HEK293 (cell line): Measurements from ENCODE around the gene PPP1R1A.

Experiments used
- CTCF ChIA-PET: fragments of 350-600 bp; formaldehyde crosslinking; extraction: SDS; loops from one replicate; lab custom pipeline; 2021; ENCODE audit warnings: antibody characterized with exemption; lab: Yijun Ruan, JAX
- POLR2A ChIA-PET: fragments of 300-600 bp; formaldehyde crosslinking; extraction: SDS; loops from one replicate; lab custom pipeline; 2020; ENCODE audit warnings: antibody characterized with exemption, inconsistent platforms; lab: Yijun Ruan, JAX
- H3K27ac ChIP-seq: fragments of 200-500 bp; sonication (Bioruptor generic); 2 replicates; pipeline ENCODE4 v1.5.1; 2014; ENCODE audit warnings: low read depth, low read length, control low read depth, inconsistent platforms; ENCODE audit errors: extremely low read depth
- H3K36me3 ChIP-seq, 2 experiments: fragments of 200-500 bp in 1 of 2; sonication (Bioruptor generic) in 1 of 2; 1 replicate in 1 of 2; 2 replicates in 1 of 2; pipeline ENCODE4 v1.5.1; 2014 to 2017; ENCODE audit warnings: inconsistent platforms in 2 of 2, low read length in 2 of 2; ENCODE audit not compliant: control insufficient read depth in 2 of 2, insufficient read depth in 1 of 2
- H3K4me1 ChIP-seq: fragments of 200-500 bp; sonication (Bioruptor generic); 2 replicates; pipeline ENCODE4 v1.5.1; 2014; ENCODE audit warnings: mild to moderate bottlenecking, low read length, inconsistent platforms; ENCODE audit not compliant: control insufficient read depth, insufficient read depth
- H3K4me3 ChIP-seq: 2 replicates; pipeline ENCODE4 v1.5.1; 2011; ENCODE audit warnings: low read depth, mild to moderate bottlenecking, control low read depth, low read length, moderate library complexity
- H3K9me3 ChIP-seq: fragments of 200-500 bp; sonication (Bioruptor generic); 2 replicates; pipeline ENCODE4 v1.5.1; 2014; ENCODE audit warnings: low read depth, low read length, inconsistent platforms; ENCODE audit not compliant: control insufficient read depth, insufficient read depth
- BCL11A ChIP-seq: fragments of 450-650 bp; formaldehyde crosslinking; IDR thresholded peaks from 2 replicates; pipeline ENCODE4 v1.5.1; 2016; ENCODE audit warnings: low read depth, missing biosample characterization, missing genetic modification characterization
- BCL11B ChIP-seq: fragments of 450-650 bp; formaldehyde crosslinking; IDR thresholded peaks from 2 replicates; pipeline ENCODE4 v1.5.1; 2016; ENCODE audit warnings: low read depth, missing biosample characterization, missing genetic modification characterization
- KLF1 ChIP-seq: fragments of 450-650 bp; formaldehyde crosslinking; IDR thresholded peaks from 2 replicates; pipeline ENCODE4 v1.5.1; 2016; ENCODE audit warnings: missing biosample characterization, missing genetic modification characterization
- KLF16 ChIP-seq: fragments of 450-650 bp; formaldehyde crosslinking; IDR thresholded peaks from 2 replicates; pipeline ENCODE4 v1.5.1; 2017; ENCODE audit warnings: missing biosample characterization, missing genetic modification characterization
- MEIS1 ChIP-seq: sonication (generic); formaldehyde crosslinking; IDR thresholded peaks from 2 replicates; pipeline ENCODE4 v1.8.1; 2022; ENCODE audit warnings: missing genetic modification reagents, mild to moderate bottlenecking, borderline replicate concordance
- OVOL3 ChIP-seq: fragments of 450-650 bp; formaldehyde crosslinking; IDR thresholded peaks from 2 replicates; pipeline ENCODE4 v1.5.1; 2016; ENCODE audit warnings: missing biosample characterization, missing genetic modification characterization
- REPIN1 ChIP-seq: fragments of 450-650 bp; formaldehyde crosslinking; IDR thresholded peaks from 2 replicates; pipeline ENCODE4 v1.5.1; 2017; ENCODE audit warnings: missing biosample characterization, missing genetic modification characterization, low read depth
- YY1 ChIP-seq: fragments of 450-650 bp; formaldehyde crosslinking; IDR thresholded peaks from 2 replicates; pipeline ENCODE4 v1.5.1; 2018; ENCODE audit warnings: missing biosample characterization, missing genetic modification characterization
- ZFP69B ChIP-seq: fragments of 450-650 bp; formaldehyde crosslinking; IDR thresholded peaks from 2 replicates; pipeline ENCODE4 v1.5.1; 2016; ENCODE audit warnings: missing biosample characterization, missing genetic modification characterization
- ZNF2 ChIP-seq: fragments of 450-650 bp; formaldehyde crosslinking; IDR thresholded peaks from 2 replicates; pipeline ENCODE4 v1.5.1; 2016; ENCODE audit warnings: missing biosample characterization, missing genetic modification characterization
- ZNF211 ChIP-seq: fragments of 450-650 bp; formaldehyde crosslinking; IDR thresholded peaks from 2 replicates; pipeline ENCODE4 v1.5.1; 2016; ENCODE audit warnings: low read depth, missing biosample characterization, missing genetic modification characterization
- ZNF223 ChIP-seq: fragments of 450-650 bp; formaldehyde crosslinking; IDR thresholded peaks from 2 replicates; pipeline ENCODE4 v1.5.1; 2016; ENCODE audit warnings: missing biosample characterization, missing genetic modification characterization
- ZNF248 ChIP-seq: fragments of 450-650 bp; formaldehyde crosslinking; IDR thresholded peaks from 2 replicates; pipeline ENCODE4 v1.5.1; 2017; ENCODE audit warnings: missing biosample characterization, missing genetic modification characterization
- ZNF366 ChIP-seq: fragments of 450-650 bp; formaldehyde crosslinking; conservative IDR thresholded peaks from 2 replicates; pipeline ENCODE4 v1.5.1; 2016; ENCODE audit warnings: missing biosample characterization, missing genetic modification characterization
- ZNF48 ChIP-seq: fragments of 450-650 bp; formaldehyde crosslinking; IDR thresholded peaks from 2 replicates; pipeline ENCODE4 v1.5.1; 2016; ENCODE audit warnings: missing biosample characterization, missing genetic modification characterization
- ZNF514 ChIP-seq: fragments of 450-650 bp; formaldehyde crosslinking; IDR thresholded peaks from 2 replicates; pipeline ENCODE4 v1.5.1; 2016; ENCODE audit warnings: missing biosample characterization, missing genetic modification characterization
- ZNF529 ChIP-seq: fragments of 450-650 bp; formaldehyde crosslinking; IDR thresholded peaks from 2 replicates; pipeline ENCODE4 v1.5.1; 2017; ENCODE audit warnings: missing genetic modification characterization, missing biosample characterization; ENCODE audit not compliant: insufficient replicate concordance
- ZNF677 ChIP-seq: fragments of 450-650 bp; IDR thresholded peaks from 2 replicates; pipeline ENCODE4 v1.5.0; 2018; ENCODE audit warnings: missing biosample characterization, mild to moderate bottlenecking, missing genetic modification characterization, moderate library complexity
- ZNF776 ChIP-seq: fragments of 450-650 bp; formaldehyde crosslinking; IDR thresholded peaks from 2 replicates; pipeline ENCODE4 v1.5.0; 2017; ENCODE audit warnings: missing biosample characterization, missing genetic modification characterization, borderline replicate concordance
- TF ChIP-seq, protein P1 (sequence below): fragments of 450-650 bp; formaldehyde crosslinking; IDR thresholded peaks from 2 replicates; pipeline ENCODE4 v1.5.1; 2016; ENCODE audit warnings: missing biosample characterization, missing genetic modification characterization
- TF ChIP-seq, protein P2 (sequence below): fragments of 450-650 bp; formaldehyde crosslinking; IDR thresholded peaks from 2 replicates; pipeline ENCODE4 v1.5.1; 2016; ENCODE audit warnings: missing biosample characterization, missing genetic modification characterization
- TF ChIP-seq, protein P3 (sequence below): fragments of 450-650 bp; formaldehyde crosslinking; IDR thresholded peaks from 2 replicates; pipeline ENCODE4 v1.5.1; 2016; ENCODE audit warnings: missing biosample characterization, missing genetic modification characterization, low read depth
- TF ChIP-seq, protein P4 (sequence below): fragments of 450-650 bp; formaldehyde crosslinking; IDR thresholded peaks from 2 replicates; pipeline ENCODE4 v1.5.1; 2016; ENCODE audit warnings: missing biosample characterization, missing genetic modification characterization
- TF ChIP-seq, protein P5 (sequence below): IDR thresholded peaks from 2 replicates; pipeline ENCODE4 v1.6.1; 2011; ENCODE audit warnings: mild to moderate bottlenecking, low read depth, low read length, borderline replicate concordance
- TF ChIP-seq, protein P6 (sequence below): fragments of 450-650 bp; formaldehyde crosslinking; IDR thresholded peaks from 2 replicates; pipeline ENCODE4 v1.5.1; 2016; ENCODE audit warnings: missing biosample characterization, missing genetic modification characterization

The PPP1R1A gene

DNA sequence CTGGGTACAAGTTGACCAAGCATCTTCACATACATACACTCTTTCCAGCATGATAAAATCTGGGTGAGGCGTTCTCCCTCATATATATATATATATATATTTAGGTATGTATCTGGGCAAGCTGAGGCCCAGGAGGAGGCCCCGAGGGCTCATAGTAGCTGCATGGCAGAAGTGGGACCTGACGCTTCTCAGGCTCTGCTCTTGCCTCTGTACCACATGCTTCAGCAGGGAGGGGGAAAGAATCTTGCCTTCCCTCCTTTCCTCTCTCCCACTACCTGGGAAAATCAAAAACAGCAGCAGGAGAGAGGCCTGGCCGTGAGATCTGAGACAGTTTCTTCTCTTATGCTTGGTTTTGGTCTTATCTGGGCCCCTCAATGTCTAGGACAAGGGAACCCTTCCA, 9.2 kb downstream of the PPP1R1A start (continued):
- TF ChIP-seq, protein P1, sequence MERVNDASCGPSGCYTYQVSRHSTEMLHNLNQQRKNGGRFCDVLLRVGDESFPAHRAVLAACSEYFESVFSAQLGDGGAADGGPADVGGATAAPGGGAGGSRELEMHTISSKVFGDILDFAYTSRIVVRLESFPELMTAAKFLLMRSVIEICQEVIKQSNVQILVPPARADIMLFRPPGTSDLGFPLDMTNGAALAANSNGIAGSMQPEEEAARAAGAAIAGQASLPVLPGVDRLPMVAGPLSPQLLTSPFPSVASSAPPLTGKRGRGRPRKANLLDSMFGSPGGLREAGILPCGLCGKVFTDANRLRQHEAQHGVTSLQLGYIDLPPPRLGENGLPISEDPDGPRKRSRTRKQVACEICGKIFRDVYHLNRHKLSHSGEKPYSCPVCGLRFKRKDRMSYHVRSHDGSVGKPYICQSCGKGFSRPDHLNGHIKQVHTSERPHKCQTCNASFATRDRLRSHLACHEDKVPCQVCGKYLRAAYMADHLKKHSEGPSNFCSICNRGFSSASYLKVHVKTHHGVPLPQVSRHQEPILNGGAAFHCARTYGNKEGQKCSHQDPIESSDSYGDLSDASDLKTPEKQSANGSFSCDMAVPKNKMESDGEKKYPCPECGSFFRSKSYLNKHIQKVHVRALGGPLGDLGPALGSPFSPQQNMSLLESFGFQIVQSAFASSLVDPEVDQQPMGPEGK (tag by site-specific recombination) = no peak
- TF ChIP-seq, all 188 proteins: peak for 0

DNA sequence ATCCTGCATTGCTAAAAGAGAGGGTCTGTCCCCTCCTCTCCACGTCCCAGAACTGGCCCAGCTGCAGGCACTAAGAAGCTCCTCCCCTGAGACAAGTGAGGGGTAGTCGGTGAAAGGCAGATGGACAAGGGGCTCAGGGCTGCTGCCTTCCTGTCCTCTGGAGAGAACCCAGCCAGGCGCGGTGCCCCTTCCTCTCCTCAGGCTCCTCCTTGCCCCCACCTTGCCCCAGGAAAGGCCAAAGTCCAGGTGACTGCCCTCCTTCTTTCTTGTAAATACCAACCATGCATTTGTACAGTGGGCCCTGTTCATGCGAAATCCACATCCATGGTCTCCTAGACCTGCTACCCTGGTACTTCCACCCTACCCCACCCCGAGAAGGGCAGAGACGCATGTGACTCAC, 9.7 kb downstream of the PPP1R1A start:
- Histone ChIP-seq H3K4me1 (no peaks in the 10 kb centered on the region; the same call in 1 of the 2 replicates), H3K27ac (no peak overlapping the region), H3K4me3 (no peak overlapping the region), H3K9me3 (no peaks in the 10 kb centered on the region), H3K36me3 (no peaks in the 10 kb centered on the region)
- CTCF ChIA-PET = interaction anchor here (0.7 to 7.5 kb wide), 12 partner anchors 9 to 380 kb away, joined by 3 to 73 read pairs (median 9); partner anchors contain the start of genes PDE1B and PPP1R1A
- TF ChIP-seq MEIS1 (no peak), OVOL3 (tag by site-specific recombination) (no peak), ZFP69B (no peak), ZNF514 (no peak), ZNF248 (tag by site-specific recombination) (no peak), ZNF223 (no peak), BCL11A (no peak), ZNF529 (no peak), KLF16 (no peak), ZNF776 (tag by site-specific recombination) (no peak), ZNF2 (tag by site-specific recombination) (no peak)
- TF ChIP-seq, protein P2, sequence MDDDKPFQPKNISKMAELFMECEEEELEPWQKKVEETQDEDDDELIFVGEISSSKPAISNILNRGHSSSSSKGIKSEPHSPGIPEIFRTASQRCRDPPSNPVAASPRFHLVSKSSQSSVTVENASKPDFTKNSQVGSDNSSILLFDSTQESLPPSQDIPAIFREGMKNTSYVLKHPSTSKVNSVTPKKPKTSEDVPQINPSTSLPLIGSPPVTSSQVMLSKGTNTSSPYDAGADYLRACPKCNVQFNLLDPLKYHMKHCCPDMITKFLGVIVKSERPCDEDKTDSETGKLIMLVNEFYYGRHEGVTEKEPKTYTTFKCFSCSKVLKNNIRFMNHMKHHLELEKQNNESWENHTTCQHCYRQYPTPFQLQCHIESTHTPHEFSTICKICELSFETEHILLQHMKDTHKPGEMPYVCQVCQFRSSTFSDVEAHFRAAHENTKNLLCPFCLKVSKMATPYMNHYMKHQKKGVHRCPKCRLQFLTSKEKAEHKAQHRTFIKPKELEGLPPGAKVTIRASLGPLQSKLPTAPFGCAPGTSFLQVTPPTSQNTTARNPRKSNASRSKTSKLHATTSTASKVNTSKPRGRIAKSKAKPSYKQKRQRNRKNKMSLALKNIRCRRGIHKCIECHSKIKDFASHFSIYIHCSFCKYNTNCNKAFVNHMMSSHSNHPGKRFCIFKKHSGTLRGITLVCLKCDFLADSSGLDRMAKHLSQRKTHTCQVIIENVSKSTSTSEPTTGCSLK (tag by site-specific recombination) = no peak
- TF ChIP-seq, protein P3, sequence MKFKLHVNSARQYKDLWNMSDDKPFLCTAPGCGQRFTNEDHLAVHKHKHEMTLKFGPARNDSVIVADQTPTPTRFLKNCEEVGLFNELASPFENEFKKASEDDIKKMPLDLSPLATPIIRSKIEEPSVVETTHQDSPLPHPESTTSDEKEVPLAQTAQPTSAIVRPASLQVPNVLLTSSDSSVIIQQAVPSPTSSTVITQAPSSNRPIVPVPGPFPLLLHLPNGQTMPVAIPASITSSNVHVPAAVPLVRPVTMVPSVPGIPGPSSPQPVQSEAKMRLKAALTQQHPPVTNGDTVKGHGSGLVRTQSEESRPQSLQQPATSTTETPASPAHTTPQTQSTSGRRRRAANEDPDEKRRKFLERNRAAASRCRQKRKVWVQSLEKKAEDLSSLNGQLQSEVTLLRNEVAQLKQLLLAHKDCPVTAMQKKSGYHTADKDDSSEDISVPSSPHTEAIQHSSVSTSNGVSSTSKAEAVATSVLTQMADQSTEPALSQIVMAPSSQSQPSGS (tag by site-specific recombination) = no peak
- TF ChIP-seq, protein P4, sequence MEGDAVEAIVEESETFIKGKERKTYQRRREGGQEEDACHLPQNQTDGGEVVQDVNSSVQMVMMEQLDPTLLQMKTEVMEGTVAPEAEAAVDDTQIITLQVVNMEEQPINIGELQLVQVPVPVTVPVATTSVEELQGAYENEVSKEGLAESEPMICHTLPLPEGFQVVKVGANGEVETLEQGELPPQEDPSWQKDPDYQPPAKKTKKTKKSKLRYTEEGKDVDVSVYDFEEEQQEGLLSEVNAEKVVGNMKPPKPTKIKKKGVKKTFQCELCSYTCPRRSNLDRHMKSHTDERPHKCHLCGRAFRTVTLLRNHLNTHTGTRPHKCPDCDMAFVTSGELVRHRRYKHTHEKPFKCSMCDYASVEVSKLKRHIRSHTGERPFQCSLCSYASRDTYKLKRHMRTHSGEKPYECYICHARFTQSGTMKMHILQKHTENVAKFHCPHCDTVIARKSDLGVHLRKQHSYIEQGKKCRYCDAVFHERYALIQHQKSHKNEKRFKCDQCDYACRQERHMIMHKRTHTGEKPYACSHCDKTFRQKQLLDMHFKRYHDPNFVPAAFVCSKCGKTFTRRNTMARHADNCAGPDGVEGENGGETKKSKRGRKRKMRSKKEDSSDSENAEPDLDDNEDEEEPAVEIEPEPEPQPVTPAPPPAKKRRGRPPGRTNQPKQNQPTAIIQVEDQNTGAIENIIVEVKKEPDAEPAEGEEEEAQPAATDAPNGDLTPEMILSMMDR (tag by site-specific recombination) = no peak
- POLR2A ChIA-PET = no interaction called here

DNA sequence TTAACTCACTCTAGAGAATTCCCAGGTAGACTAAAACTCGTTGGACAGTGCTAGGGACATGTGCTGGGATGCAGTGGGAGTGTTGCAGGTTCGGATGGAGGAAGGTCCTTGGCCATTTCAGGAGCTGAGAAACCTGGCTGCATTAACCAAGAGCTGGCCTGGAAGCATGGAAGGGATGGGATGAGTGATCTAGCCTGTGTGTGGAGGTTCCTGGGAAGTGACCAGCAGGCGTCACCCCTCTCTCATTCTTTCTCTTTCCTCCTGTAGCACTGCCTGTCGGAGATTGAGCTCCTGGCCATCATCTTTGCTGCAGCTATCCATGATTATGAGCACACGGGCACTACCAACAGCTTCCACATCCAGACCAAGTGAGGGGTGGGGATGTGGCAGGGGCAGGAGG, 15.6 kb downstream of the PPP1R1A start:
- ChIA-PET POLR2A (no interaction called here), CTCF (interaction anchor here (0.5 to 4.2 kb wide), 4 partner anchors 12 to 586 kb away, joined by 3 to 32 read pairs (median 4); no protein-coding TSS in a partner anchor)
- no peaks in the 10 kb centered on the region for H3K9me3 ChIP-seq
- no peaks in the 10 kb centered on the region for H3K36me3 ChIP-seq
- H3K4me3 ChIP-seq = no peak overlapping the region
- H3K27ac ChIP-seq = no peak overlapping the region
- no peaks in the 10 kb centered on the region for H3K4me1 ChIP-seq
- no peak for TF ChIP-seq ZNF223
- TF ChIP-seq REPIN1 (tag by site-specific recombination) = no peak
- no peak for TF ChIP-seq KLF1 (tag by site-specific recombination)
- no peak for TF ChIP-seq ZNF677 (tag by site-specific recombination)
- TF ChIP-seq, protein P5, sequence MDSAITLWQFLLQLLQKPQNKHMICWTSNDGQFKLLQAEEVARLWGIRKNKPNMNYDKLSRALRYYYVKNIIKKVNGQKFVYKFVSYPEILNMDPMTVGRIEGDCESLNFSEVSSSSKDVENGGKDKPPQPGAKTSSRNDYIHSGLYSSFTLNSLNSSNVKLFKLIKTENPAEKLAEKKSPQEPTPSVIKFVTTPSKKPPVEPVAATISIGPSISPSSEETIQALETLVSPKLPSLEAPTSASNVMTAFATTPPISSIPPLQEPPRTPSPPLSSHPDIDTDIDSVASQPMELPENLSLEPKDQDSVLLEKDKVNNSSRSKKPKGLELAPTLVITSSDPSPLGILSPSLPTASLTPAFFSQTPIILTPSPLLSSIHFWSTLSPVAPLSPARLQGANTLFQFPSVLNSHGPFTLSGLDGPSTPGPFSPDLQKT = no peak
- no peak for TF ChIP-seq ZNF366 (tag by site-specific recombination)
- TF ChIP-seq, protein P6, sequence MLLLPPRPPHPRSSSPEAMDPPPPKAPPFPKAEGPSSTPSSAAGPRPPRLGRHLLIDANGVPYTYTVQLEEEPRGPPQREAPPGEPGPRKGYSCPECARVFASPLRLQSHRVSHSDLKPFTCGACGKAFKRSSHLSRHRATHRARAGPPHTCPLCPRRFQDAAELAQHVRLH (tag by site-specific recombination) = no peak
- no peak for TF ChIP-seq YY1 (tag by site-specific recombination)
- no peak for TF ChIP-seq BCL11B (tag by site-specific recombination)
- TF ChIP-seq ZNF48 = no peak
- TF ChIP-seq, protein P3 (tag by site-specific recombination) = no peak
- TF ChIP-seq ZNF211 = no peak
